ENCODE results near the gene CNTD1.

- TF ChIP-seq CTCF (IDR thresholded peaks at IDR 0.05) (no peak), TCF7L2 (IDR thresholded peaks at IDR 0.05; ENCODE audit: low read depth, low read length) (no peak), SIN3A (IDR thresholded peaks at IDR 0.05; ENCODE audit: borderline replicate concordance, insufficient read depth, low read depth, low read length) (no peak), POLR2AphosphoS5 (IDR thresholded peaks at IDR 0.05; ENCODE audit: low read depth, low read length) (no peak)
- TF ChIP-seq, protein P1, sequence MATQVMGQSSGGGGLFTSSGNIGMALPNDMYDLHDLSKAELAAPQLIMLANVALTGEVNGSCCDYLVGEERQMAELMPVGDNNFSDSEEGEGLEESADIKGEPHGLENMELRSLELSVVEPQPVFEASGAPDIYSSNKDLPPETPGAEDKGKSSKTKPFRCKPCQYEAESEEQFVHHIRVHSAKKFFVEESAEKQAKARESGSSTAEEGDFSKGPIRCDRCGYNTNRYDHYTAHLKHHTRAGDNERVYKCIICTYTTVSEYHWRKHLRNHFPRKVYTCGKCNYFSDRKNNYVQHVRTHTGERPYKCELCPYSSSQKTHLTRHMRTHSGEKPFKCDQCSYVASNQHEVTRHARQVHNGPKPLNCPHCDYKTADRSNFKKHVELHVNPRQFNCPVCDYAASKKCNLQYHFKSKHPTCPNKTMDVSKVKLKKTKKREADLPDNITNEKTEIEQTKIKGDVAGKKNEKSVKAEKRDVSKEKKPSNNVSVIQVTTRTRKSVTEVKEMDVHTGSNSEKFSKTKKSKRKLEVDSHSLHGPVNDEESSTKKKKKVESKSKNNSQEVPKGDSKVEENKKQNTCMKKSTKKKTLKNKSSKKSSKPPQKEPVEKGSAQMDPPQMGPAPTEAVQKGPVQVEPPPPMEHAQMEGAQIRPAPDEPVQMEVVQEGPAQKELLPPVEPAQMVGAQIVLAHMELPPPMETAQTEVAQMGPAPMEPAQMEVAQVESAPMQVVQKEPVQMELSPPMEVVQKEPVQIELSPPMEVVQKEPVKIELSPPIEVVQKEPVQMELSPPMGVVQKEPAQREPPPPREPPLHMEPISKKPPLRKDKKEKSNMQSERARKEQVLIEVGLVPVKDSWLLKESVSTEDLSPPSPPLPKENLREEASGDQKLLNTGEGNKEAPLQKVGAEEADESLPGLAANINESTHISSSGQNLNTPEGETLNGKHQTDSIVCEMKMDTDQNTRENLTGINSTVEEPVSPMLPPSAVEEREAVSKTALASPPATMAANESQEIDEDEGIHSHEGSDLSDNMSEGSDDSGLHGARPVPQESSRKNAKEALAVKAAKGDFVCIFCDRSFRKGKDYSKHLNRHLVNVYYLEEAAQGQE (IDR thresholded peaks at IDR 0.05; ENCODE audit: insufficient read depth in 1 of 2, low read depth in 2 of 2, low read length in 1 of 2), result no peak
Observed at GRCh38 chr17:42830971-42831370, 32.3 kb downstream of the CNTD1 start.
